GM18858 (cell line): ENCODE data around the gene DYNC1LI1.
A peak's percentile ranks its signal among the peaks of the same experiment; 100 is the strongest.

Source experiments
- ATAC-seq: cut with Tn5 transposase; IDR thresholded peaks from one replicate; pipeline ENCODE4 v1.9.1; 2021; ENCODE audit not compliant: unreplicated experiment

Gene DYNC1LI1

DNA sequence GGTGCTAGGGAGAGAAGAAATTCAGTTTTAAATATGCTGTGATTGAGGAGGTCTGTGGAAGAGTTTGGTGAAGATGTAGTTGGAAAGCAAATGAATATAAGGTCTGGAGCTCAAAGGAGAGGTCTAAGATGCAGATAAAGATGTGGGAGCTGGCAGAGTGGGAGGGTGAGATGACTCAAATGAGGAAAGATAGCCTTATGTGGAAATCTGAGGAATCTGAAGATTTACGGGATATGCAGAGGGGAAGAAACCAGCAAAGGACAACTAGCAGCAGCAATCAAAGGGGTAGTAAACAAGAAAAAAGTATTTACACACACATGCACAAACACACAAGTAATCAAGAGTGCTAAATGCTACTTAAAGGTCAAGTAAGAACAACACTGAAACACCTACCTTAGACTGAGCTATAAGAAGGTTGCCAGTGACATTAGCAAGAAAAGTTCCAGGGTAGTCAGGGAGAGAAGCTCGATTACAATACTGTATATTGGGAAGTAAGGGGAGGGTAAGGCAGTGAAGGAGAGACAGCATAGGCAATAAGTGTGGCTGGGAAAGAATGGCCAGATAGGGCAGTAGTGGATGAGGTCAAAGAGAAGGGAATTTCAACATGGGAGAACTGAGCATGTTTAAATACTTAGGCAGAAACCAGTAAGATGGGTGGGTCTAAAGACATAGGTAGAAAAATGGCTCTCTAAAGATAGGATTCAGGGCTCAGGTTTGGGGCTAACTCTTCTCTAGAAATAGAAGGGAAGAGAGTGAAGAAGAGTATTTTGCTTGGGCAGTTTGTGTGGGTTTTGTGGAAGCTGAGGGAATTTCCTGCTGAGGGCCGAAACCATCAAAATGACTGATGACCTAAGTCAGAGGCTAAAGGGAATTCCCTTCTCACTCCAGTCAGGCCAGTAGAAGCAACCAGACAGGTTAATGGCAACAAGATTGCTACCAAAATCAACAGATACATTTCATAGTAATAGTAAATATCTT is 76.9 kb downstream of the DYNC1LI1 start:
- peak; percentile 69 for ATAC-seq

DNA sequence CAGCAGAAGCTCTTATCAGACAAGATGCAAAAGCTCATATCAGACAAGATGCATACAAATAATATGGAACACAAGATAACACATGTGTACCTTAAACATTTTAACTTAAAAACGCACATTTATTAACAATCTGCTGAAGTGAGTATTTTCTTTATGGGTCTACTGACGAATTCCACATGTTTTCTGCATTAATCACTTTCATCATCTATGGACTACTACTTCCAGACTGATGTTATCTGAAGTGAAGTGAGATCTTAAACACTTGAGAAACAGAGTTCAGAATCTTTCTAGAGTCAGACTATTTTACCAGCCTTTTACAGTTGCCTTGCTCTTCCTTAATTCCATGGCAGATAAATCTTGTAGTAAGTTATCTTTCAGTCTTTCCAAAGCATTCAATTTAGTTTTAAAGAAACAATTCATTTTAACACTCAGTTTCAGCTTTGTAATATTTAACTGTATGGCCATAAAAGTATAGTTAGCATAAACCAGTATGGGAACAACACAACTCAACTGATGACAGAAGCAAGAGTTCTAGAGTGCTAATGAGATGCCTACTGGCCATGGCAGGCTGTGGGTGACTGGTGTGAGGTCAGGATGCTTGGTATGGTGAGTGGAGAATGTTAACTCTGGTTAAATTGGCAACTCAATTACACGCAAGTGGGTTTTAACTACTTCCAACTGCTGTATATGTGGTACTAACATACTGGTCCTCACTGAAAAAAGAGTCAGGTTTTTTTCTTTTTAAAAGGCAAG is 77.8 kb downstream of the DYNC1LI1 start:
- ATAC-seq: no peak

GRCh38 chr3:32488474-32489008 is 82.1 kb downstream of the DYNC1LI1 start:
- ATAC-seq: no peak

DNA sequence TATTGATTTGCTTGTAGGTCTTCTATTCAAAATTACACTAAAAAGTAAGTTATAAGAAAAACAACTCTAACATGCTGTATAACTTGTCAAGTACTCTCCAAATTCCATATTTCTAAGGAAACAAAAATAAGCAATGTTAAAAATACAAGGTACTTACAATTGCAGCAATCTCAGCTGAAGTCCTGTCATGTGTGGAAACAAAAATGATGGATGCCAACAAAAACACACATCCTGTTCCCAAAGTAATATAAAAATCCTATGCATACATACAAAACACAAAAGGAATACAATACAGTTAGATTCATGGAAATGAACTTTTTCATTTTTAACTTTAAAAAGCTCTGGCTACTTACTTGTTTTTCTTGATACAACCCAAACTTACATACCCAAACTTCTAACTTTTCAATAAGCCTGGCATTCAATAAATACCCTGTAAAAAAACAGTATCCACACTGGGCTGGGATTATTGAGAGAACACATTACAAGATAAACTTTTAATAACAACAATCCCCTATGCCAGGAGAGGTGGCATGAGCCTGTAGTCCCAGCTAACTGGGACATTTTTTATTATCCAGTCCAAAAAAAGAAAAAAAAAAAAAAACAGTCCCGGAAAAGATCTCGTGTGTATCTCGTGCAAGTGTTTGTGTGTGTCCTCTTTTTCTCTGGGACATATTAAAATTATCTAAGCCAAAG is 82.7 kb downstream of the DYNC1LI1 start:
- ATAC-seq: no peak

GRCh38 chr3:32484436-32484835 is 86.2 kb downstream of the DYNC1LI1 start:
- no peak for ATAC-seq

DNA sequence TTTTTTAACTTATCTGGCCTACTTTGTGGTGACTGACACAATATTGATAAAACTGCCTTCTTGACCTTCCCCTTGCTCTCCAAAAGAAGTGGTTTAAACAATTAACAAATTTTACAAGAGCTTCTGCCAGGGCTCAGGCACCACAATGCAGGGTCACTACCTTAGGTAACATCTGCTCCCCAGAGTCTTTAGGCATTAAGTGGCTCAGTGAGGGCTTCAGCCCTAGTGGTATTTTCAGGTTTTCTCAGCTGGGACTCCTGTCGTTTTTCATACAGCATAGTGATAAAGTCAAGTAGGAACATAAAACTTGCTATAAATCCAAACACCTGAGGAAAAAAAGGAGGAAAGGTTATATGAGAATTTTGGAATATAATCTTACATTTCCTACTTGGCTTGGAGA is 86.9 kb downstream of the DYNC1LI1 start:
- no peak for ATAC-seq

- no peak for ATAC-seq
Measured at GRCh38 chr3:32482693-32483092, 88.0 kb downstream of the DYNC1LI1 start.

DNA sequence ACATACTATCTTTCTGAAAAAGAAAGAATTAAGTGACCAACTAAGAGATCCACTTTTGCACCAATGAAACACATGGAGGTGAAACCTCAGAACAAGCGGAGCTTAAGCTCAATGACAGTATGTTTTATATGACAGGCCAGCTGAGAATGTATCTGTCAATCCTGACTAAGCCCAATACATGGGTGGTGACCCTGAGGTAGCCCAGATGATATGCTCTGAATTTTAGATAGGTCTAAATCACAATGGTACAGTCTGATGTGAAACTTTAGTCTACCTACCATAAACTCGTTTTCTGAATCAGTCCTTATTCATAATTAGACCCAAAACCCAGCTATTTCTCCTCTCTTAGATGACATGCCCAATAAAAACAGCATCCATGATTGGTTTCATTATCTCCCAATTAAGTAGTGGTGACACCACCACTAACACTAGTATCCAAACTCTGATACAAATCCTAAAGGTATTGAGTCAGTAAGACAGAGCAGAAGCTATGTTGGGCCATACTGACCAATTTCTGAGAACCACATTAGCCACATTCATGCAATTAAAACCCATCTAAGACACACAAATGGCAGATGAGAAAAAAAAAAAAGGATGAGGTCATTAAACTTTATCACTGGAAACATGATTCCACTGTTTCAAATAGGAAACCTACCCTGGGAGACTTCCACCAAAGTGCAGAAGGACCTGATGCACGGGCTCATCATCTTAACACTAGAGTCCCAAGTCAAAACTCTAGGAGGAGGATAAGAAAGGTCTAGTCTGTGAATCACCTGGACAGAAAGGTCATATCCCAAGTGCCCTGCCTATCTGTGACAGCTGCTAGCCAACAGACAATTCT is 88.6 kb downstream of the DYNC1LI1 start:
- no peak for ATAC-seq

GRCh38 chr3:32480604-32481003 is 90.1 kb downstream of the DYNC1LI1 start:
- no peak for ATAC-seq
